K562 (cell line): ENCODE measurements around the gene ELF2. TPM values are rescaled to one million over a fixed set of nuclear protein-coding genes. Genes with fewer than 3 reads are reported as not detected.
A peak's percentile ranks its signal among the peaks of the same experiment; 100 is the strongest.

Experiments
- ATAC-seq: fragments of 200-7000 bp; cut with Tn5 transposase; 3 replicates; pipeline ENCODE4 v1.9.1; 2020; ENCODE audit warnings: moderate library complexity
- BruUV-seq: library from RNA; stranded (reverse); fragments of 400-500 nt; replicated peaks from 2 replicates; lab custom pipeline; 2021; lab: Mats Ljungman, UMichigan
- CTCF ChIA-PET: fragments of 300-600 bp; formaldehyde crosslinking; extraction: SDS; loops from one replicate; lab custom pipeline; 2021; ENCODE audit warnings: low intra/inter-chr PET ratio; lab: Yijun Ruan, JAX
- POLR2A ChIA-PET: fragments of 300-600, 350-650 bp; sonication (Branson Sonifier 250); formaldehyde crosslinking; extraction: SDS; loops from one replicate; lab custom pipeline; 2021; ENCODE audit warnings: antibody characterized with exemption, inconsistent platforms; lab: Yijun Ruan, JAX
- DNase-seq, 4 experiments: peaks; one replicate each; pipeline versions ENCODE4 v3.0.0 to v3.0.0-alpha.2; 2011 to 2018; ENCODE audit warnings: low spot score in 3 of 4, mixed read lengths in 3 of 4; ENCODE audit errors: extremely low read depth in 1 of 4
- FAIRE-seq: peaks from 2 replicates; lab custom pipeline; 2011; peaks lifted over from hg19 to GRCh38; lab: Jason Lieb, UNC
- H2AFZ ChIP-seq: 2 replicates; pipeline ENCODE4 v1.6.0; 2011; ENCODE audit warnings: low read depth, low read length, control low read depth, inconsistent platforms
- H3K27ac ChIP-seq: fragments of 200-600 bp; 3 replicates; pipeline ENCODE4 v1.8.0; 2011; ENCODE audit warnings: low read depth, mild to moderate bottlenecking, control low read depth, inconsistent platforms, low read length, moderate library complexity, mixed read lengths; ENCODE audit errors: extremely low read depth
- H3K27me3 ChIP-seq, 2 experiments: fragments of 300-600 bp in 1 of 2; 2 replicates in 1 of 2; 3 replicates in 1 of 2; pipeline versions ENCODE4 v1.6.0 to v1.8.0; 2011; ENCODE audit warnings: inconsistent platforms in 2 of 2, low read length in 2 of 2, mild to moderate bottlenecking in 1 of 2, mixed read lengths in 1 of 2, moderate library complexity in 1 of 2; ENCODE audit not compliant: control insufficient read depth in 2 of 2, insufficient read depth in 2 of 2
- H3K36me3 ChIP-seq: fragments of 300-600 bp; 3 replicates; pipeline ENCODE4 v1.8.0; 2011; ENCODE audit warnings: mild to moderate bottlenecking, low read length, inconsistent platforms; ENCODE audit not compliant: control insufficient read depth, insufficient read depth
- H3K4me1 ChIP-seq, 2 experiments: fragments of 200-600 bp in 1 of 2; replicated peaks in 1 of 2; 2 replicates in 1 of 2; 3 replicates in 1 of 2; pipeline versions ENCODE4 v1.5.1 to v1.8.0; 2011; ENCODE audit warnings: inconsistent platforms in 2 of 2, low read length in 2 of 2, mild to moderate bottlenecking in 1 of 2, mixed read lengths in 1 of 2, moderate library complexity in 1 of 2; ENCODE audit not compliant: control insufficient read depth in 2 of 2, insufficient read depth in 2 of 2
- H3K4me2 ChIP-seq: 2 replicates; pipeline ENCODE4 v1.6.1; 2011; ENCODE audit warnings: low read length, control low read depth, inconsistent platforms, mixed read lengths; ENCODE audit not compliant: insufficient read depth
- H3K4me3 ChIP-seq: fragments of 200-600 bp; sonication (generic), shearing (Covaris generic); 2 replicates; pipeline ENCODE4 v1.5.1; 2016; ENCODE audit warnings: control low read depth, inconsistent platforms
- H3K79me2 ChIP-seq: fragments of 200-600 bp; 3 replicates; pipeline ENCODE4 v1.8.0; 2011; ENCODE audit warnings: low read length, inconsistent platforms; ENCODE audit not compliant: control insufficient read depth, insufficient read depth
- H3K9ac ChIP-seq, 2 experiments: 2 replicates each; pipeline versions ENCODE4 v1.6.0 to v1.6.1; 2011; ENCODE audit warnings: low read depth in 2 of 2, low read length in 2 of 2, control low read depth in 1 of 2, inconsistent platforms in 1 of 2, mild to moderate bottlenecking in 1 of 2, mixed read lengths in 1 of 2; ENCODE audit not compliant: insufficient read depth in 1 of 2
- H3K9me1 ChIP-seq: one replicate; pipeline ENCODE4 v1.6.0; 2011; ENCODE audit warnings: inconsistent platforms, mild to moderate bottlenecking, low read length, moderate library complexity; ENCODE audit not compliant: control insufficient read depth, insufficient read depth
- H3K9me3 ChIP-seq: replicated peaks from 2 replicates; pipeline ENCODE4 v1.5.1; 2011; ENCODE audit warnings: low read depth, low read length, inconsistent platforms; ENCODE audit not compliant: control insufficient read depth, insufficient read depth
- H4K20me1 ChIP-seq: replicated peaks from 2 replicates; pipeline ENCODE4 v1.6.1; 2011; ENCODE audit warnings: low read length, inconsistent platforms, mixed read lengths; ENCODE audit not compliant: control insufficient read depth, insufficient read depth
- E2F3 ChIP-seq: fragments of 250-450 bp; sonication (Bioruptor Pico); IDR thresholded peaks from 2 replicates; pipeline ENCODE4 v1.4.0; 2020; ENCODE audit warnings: mild to moderate bottlenecking
- JUNB ChIP-seq: fragments of 450-650 bp; formaldehyde crosslinking; conservative IDR thresholded peaks from 2 replicates; pipeline ENCODE4 v1.4.0; 2020; ENCODE audit warnings: mild to moderate bottlenecking
- SIRT6 ChIP-seq: IDR thresholded peaks from one replicate; pipeline ENCODE4 v1.6.1; 2012; ENCODE audit warnings: low read depth, mild to moderate bottlenecking, control low read depth, inconsistent platforms, low read length, moderate library complexity
- SMAD3 ChIP-seq: fragments of 450-650 bp; formaldehyde crosslinking; conservative IDR thresholded peaks from 2 replicates; pipeline ENCODE4 v1.4.0; 2020; ENCODE audit warnings: mild to moderate bottlenecking
- U2AF2 ChIP-seq: fragments of 200-400 bp; formaldehyde crosslinking; optimal IDR thresholded peaks from 2 replicates; pipeline ENCODE3; 2017; ENCODE audit warnings: low read depth, mild to moderate bottlenecking, low read length
- ZNF511 ChIP-seq: sonication (generic); formaldehyde crosslinking; IDR thresholded peaks from 2 replicates; pipeline ENCODE4 v1.8.0; 2022; ENCODE audit warnings: mild to moderate bottlenecking, missing genetic modification reagents
- ZNF57 ChIP-seq: fragments of 450-650 bp; formaldehyde crosslinking; IDR thresholded peaks from 2 replicates; pipeline ENCODE4 v1.4.0; 2020; ENCODE audit warnings: mild to moderate bottlenecking, moderate library complexity
- ZNF764 ChIP-seq: fragments of 250-450 bp; sonication (Bioruptor Pico); IDR thresholded peaks from 2 replicates; pipeline ENCODE4 v1.4.0; 2020; ENCODE audit warnings: low read depth, mild to moderate bottlenecking, moderate library complexity
- in situ Hi-C: fragments of 300-500 bp; cut with MboI; formaldehyde crosslinking; loops from 4 replicates; pipeline ENCODE4 v1.15.0; 2018; ENCODE audit warnings: inconsistent platforms, mixed read lengths
- intact Hi-C: fragments of 100-400 bp; cut with micrococcal nuclease; formaldehyde crosslinking; loops from 2 replicates; pipeline ENCODE4 v1.14.2; 2022
- polyA plus RNA-seq, 8 experiments: library from polyadenylated mRNA; depleted of rRNA in 4 of 8; stranded (reverse) in 5 of 8; unstranded in 3 of 8; fragments of >200 nt; fragmentation: Nextera tagmentation in 2 of 8; fragmentation: Illumina TruSeq in 1 of 8; extraction: Ambion mirVana in 2 of 8; extraction: Trizol in 1 of 8; gene quantifications; 2 replicates each; pipeline versions ENCODE4 v1.2.1 to v1.2.3, GENCODE V29; 2011 to 2014; ENCODE audit warnings: inconsistent platforms in 1 of 8, missing spikeins in 1 of 8
- total RNA-seq, 7 experiments: library from RNA; depleted of rRNA in 6 of 7; stranded (reverse); fragments of >200 nt in 6 of 7; fragmentation: Illumina TruSeq in 2 of 7; extraction: Trizol in 2 of 7; gene quantifications; 2 replicates each; pipeline versions ENCODE4 v1.2.1 to v1.2.3, GENCODE V29; 2011 to 2021; ENCODE audit warnings: low replicate concordance in 1 of 7

The ELF2 gene
- total and polyA plus RNA-seq, 9 of the 15 experiments (the other 6 are each of a cell fraction or from before 2014, with no cell fraction given): 9.4 to 58.7 (median 41.6) TPM

GRCh38 chr4:139018501-139018900, 158.5 kb downstream of the ELF2 start:
- no peaks in the 10 kb centered on the region for H3K9me1 ChIP-seq
- H3K9ac ChIP-seq: no peak overlapping the region
- H4K20me1 ChIP-seq: peaks cover 3% of the 10 kb centered on the region
- CTCF ChIA-PET: no interaction called here
- POLR2A ChIA-PET: interaction anchor here (0.6 to 6.6 kb wide), 3 partner anchors 10 to 648 kb away, joined by 3 to 52 read pairs (median 3); partner anchors contain the start of gene NDUFC1
- ATAC-seq: no peak
- no peak for DNase-seq
- no peak overlapping the region for H3K4me2 ChIP-seq
- H3K9me3 ChIP-seq: no peaks in the 10 kb centered on the region
- H3K27me3 ChIP-seq: no peaks in the 10 kb centered on the region
- H3K27ac ChIP-seq: no peak overlapping the region
- H3K4me3 ChIP-seq: peak overlapping the region; percentile 20; the same call in 1 of the 2 replicates
- H3K79me2 ChIP-seq: peaks cover 78% of the 10 kb centered on the region
- H2AFZ ChIP-seq: no peak overlapping the region
- H3K36me3 ChIP-seq: peaks cover 49% of the 10 kb centered on the region
- TF ChIP-seq ZNF764 (no peak), ZNF57 (CRISPR knock-in tag) (no peak), ZNF511 (CRISPR knock-in tag) (no peak), JUNB (no peak), U2AF2 (no peak), E2F3 (CRISPR knock-in tag) (no peak), SIRT6 (no peak), SMAD3 (no peak)
- no peak for FAIRE-seq
- intact Hi-C loops: loop anchor here (5.0 to 10.0 kb wide), 4 partner anchors 64 to 774 kb away; partner anchors contain the start of genes ELF2 and SLC7A11
- peaks cover 15 to 27% of the 10 kb centered on the region in 2 experiments; a peak in 4 of 5 replicates for H3K4me1 ChIP-seq
- in situ Hi-C loops: no loop called here
- BruUV-seq: TSS peak; percentile 41
